ENCODE results near the gene POLR2F. TPM values are rescaled to one million over a fixed set of nuclear protein-coding genes. Genes with fewer than 3 reads are reported as not detected.
"Not testable (repeated sequence)": the region's sequence is repeated elsewhere in the genome, so short reads cannot be mapped to it uniquely, and the experiment has no call there.

The POLR2F gene
- total RNA-seq, 1 experiment from 2014 or later, result 111 TPM

- Mint-ChIP-seq H3K36me3 (ENCODE audit: insufficient read depth, unreplicated experiment) (no peaks in the 10 kb centered on the region), H3K27ac (ENCODE audit: unreplicated experiment) (no peak overlapping the region), H3K4me1 (ENCODE audit: low read depth, unreplicated experiment) (no peaks in the 10 kb centered on the region), H3K9me3 (ENCODE audit: low read depth, unreplicated experiment) (no peaks in the 10 kb centered on the region), H3K27me3 (ENCODE audit: unreplicated experiment) (no peaks in the 10 kb centered on the region), H3K4me3 (ENCODE audit: low read depth, unreplicated experiment) (no peak overlapping the region)
- CTCF ChIA-PET, result no interaction called here
- intact Hi-C loops (cut with micrococcal nuclease; ENCODE audit: unreplicated experiment), result no loop called here
- no TSS peak for BruUV-seq (replicated peaks)
- TF ChIP-seq, protein P1, sequence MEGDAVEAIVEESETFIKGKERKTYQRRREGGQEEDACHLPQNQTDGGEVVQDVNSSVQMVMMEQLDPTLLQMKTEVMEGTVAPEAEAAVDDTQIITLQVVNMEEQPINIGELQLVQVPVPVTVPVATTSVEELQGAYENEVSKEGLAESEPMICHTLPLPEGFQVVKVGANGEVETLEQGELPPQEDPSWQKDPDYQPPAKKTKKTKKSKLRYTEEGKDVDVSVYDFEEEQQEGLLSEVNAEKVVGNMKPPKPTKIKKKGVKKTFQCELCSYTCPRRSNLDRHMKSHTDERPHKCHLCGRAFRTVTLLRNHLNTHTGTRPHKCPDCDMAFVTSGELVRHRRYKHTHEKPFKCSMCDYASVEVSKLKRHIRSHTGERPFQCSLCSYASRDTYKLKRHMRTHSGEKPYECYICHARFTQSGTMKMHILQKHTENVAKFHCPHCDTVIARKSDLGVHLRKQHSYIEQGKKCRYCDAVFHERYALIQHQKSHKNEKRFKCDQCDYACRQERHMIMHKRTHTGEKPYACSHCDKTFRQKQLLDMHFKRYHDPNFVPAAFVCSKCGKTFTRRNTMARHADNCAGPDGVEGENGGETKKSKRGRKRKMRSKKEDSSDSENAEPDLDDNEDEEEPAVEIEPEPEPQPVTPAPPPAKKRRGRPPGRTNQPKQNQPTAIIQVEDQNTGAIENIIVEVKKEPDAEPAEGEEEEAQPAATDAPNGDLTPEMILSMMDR (IDR thresholded peaks at IDR 0.05; ENCODE audit: unreplicated experiment), result no peak
- DNase-seq, result no peak
Observed at GRCh38 chr22:37973271-37974170, 20.0 kb downstream of the POLR2F start.

GRCh38 chr22:37975153-37975552, 21.7 kb downstream of the POLR2F start:
- no peaks in the 10 kb centered on the region for H3K27me3 Mint-ChIP-seq (ENCODE audit: unreplicated experiment)
- H3K27ac Mint-ChIP-seq (ENCODE audit: unreplicated experiment), result no peak overlapping the region
- H3K4me3 Mint-ChIP-seq (ENCODE audit: low read depth, unreplicated experiment), result no peak overlapping the region
- CTCF ChIA-PET, result no interaction called here
- no peaks in the 10 kb centered on the region for H3K4me1 Mint-ChIP-seq (ENCODE audit: low read depth, unreplicated experiment)
- H3K36me3 Mint-ChIP-seq (ENCODE audit: insufficient read depth, unreplicated experiment), result no peaks in the 10 kb centered on the region
- intact Hi-C loops (cut with micrococcal nuclease; ENCODE audit: unreplicated experiment), result no loop called here
- no TSS peak for BruUV-seq (replicated peaks)
- no peak for DNase-seq
- H3K9me3 Mint-ChIP-seq (ENCODE audit: low read depth, unreplicated experiment), result no peaks in the 10 kb centered on the region
- TF ChIP-seq, protein P1 (IDR thresholded peaks at IDR 0.05; ENCODE audit: unreplicated experiment), result no peak

DNA sequence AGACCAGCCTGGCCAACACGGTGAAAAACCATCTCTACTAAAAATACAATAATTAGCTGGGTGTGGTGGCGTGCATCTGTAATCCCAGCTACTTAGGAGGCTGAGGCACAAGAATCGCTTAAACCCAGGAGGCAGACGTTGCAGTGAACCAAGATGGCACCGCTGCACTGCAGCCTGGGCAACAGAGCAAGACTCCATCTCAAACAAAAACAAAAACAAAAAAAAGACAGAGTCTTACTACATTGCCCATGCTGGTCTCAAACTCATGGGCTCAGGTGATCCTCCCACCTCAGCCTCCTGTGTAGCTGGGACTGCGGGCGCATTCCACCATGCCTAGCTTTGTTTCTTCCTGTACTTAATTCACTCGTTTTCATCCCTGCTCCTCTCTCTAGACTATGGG, 22.5 kb downstream of the POLR2F start:
- H3K36me3 Mint-ChIP-seq (ENCODE audit: insufficient read depth, unreplicated experiment); BruUV-seq (replicated peaks); intact Hi-C loops (cut with micrococcal nuclease; ENCODE audit: unreplicated experiment); H3K4me3 Mint-ChIP-seq (ENCODE audit: low read depth, unreplicated experiment); DNase-seq; H3K27ac Mint-ChIP-seq (ENCODE audit: unreplicated experiment); H3K27me3 Mint-ChIP-seq (ENCODE audit: unreplicated experiment); H3K4me1 Mint-ChIP-seq (ENCODE audit: low read depth, unreplicated experiment); H3K9me3 Mint-ChIP-seq (ENCODE audit: low read depth, unreplicated experiment): not testable (repeated sequence)
- CTCF ChIA-PET, result interaction anchor here (0.6 kb wide), 1 partner anchor 278 kb away, joined by 6 read pairs; no protein-coding TSS in a partner anchor

DNA sequence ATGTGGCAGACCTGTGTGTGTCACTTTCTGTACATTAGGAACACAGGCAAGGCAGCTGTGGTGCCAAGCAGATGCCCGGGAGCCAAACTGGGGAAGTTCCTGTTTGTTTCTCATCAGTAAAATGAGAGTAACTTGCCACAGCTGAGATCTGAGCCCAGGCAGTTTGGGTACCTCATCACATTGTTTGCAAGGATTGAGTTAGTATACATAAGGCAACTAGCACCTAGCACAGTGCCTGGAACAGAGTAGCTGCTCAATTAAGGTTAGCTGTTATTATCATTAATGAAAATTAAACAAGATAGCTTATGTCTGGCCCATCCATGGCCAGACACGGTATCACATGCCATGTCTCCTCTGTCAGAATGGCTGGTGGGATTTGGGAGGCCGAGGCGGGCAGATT, 23.0 kb downstream of the POLR2F start:
- no TSS peak for BruUV-seq (replicated peaks)
- Mint-ChIP-seq H3K27ac (ENCODE audit: unreplicated experiment) (no peak overlapping the region), H3K4me1 (ENCODE audit: low read depth, unreplicated experiment) (no peaks in the 10 kb centered on the region), H3K4me3 (ENCODE audit: low read depth, unreplicated experiment) (no peak overlapping the region), H3K27me3 (ENCODE audit: unreplicated experiment) (no peaks in the 10 kb centered on the region), H3K36me3 (ENCODE audit: insufficient read depth, unreplicated experiment) (no peaks in the 10 kb centered on the region), H3K9me3 (ENCODE audit: low read depth, unreplicated experiment) (no peaks in the 10 kb centered on the region)
- intact Hi-C loops (cut with micrococcal nuclease; ENCODE audit: unreplicated experiment), result no loop called here
- DNase-seq, result no peak
- CTCF ChIA-PET, result interaction anchor here (0.9 kb wide), 1 partner anchor 80 kb away, joined by 5 read pairs; no protein-coding TSS in a partner anchor
- TF ChIP-seq, protein P1 (IDR thresholded peaks at IDR 0.05; ENCODE audit: unreplicated experiment), result no peak

DNA sequence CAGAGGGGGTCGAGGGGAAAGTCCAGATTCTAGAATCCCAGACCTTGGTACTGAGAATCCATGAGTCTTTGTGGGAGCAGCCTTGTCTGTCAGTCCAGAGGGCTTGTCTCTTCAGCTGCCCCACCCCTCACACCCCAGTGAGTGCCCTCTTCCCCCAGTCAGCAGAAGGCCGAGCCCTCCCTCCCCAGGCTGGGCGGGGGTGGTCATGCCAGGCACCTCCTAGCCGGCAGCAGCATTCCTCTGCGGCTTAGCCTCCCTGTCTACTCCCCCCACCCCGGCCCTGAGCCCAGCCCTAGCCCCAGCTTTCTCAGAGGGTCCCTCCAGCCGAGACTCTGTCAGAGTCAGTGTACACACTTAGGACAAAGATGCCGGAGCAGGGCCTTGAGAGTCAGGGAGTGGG, 26.3 kb downstream of the POLR2F start:
- intact Hi-C loops (cut with micrococcal nuclease; ENCODE audit: unreplicated experiment), result no loop called here
- CTCF ChIA-PET, result no interaction called here
- no peaks in the 10 kb centered on the region for H3K36me3 Mint-ChIP-seq (ENCODE audit: insufficient read depth, unreplicated experiment)
- no TSS peak for BruUV-seq (replicated peaks)
- DNase-seq, result no peak
- H3K27ac Mint-ChIP-seq (ENCODE audit: unreplicated experiment), result no peak overlapping the region
- no peaks in the 10 kb centered on the region for H3K4me1 Mint-ChIP-seq (ENCODE audit: low read depth, unreplicated experiment)
- H3K4me3 Mint-ChIP-seq (ENCODE audit: low read depth, unreplicated experiment), result no peak overlapping the region
- no peaks in the 10 kb centered on the region for H3K27me3 Mint-ChIP-seq (ENCODE audit: unreplicated experiment)
- TF ChIP-seq, protein P1 (IDR thresholded peaks at IDR 0.05; ENCODE audit: unreplicated experiment), result no peak
- no peaks in the 10 kb centered on the region for H3K9me3 Mint-ChIP-seq (ENCODE audit: low read depth, unreplicated experiment)
